GM12865 (cell line): ENCODE data around the gene ERBIN.
"Not testable (repeated sequence)": the region's sequence is repeated elsewhere in the genome, so short reads cannot be mapped to it uniquely, and the experiment has no call there.

Experiments
- DNase-seq: peaks from one replicate; pipeline ENCODE4 v3.0.0; 2010; ENCODE audit warnings: low read depth
- H3K4me3 ChIP-seq: 2 replicates; pipeline ENCODE4 v1.5.1; 2011; ENCODE audit warnings: mild to moderate bottlenecking, low read depth, low read length, control low read depth
- CTCF ChIP-seq: IDR thresholded peaks from 2 replicates; pipeline ENCODE4 v1.5.1; 2011; ENCODE audit warnings: low read length, control low read depth, low read depth, inconsistent platforms; ENCODE audit not compliant: insufficient read depth; ENCODE audit errors: missing control alignments

Gene ERBIN

GRCh38 chr5:65943771-65944170 lies 17.4 kb downstream of the ERBIN start:
- no peak for TF ChIP-seq CTCF
- H3K4me3 ChIP-seq: no peak overlapping the region
- no peak for DNase-seq

GRCh38 chr5:65946198-65946745 lies 19.9 kb downstream of the ERBIN start:
- no peak for DNase-seq
- no peak for TF ChIP-seq CTCF
- H3K4me3 ChIP-seq: no peak overlapping the region

- no peak for TF ChIP-seq CTCF
- no peak overlapping the region for H3K4me3 ChIP-seq
- no peak for DNase-seq
These were observed 21.9 kb downstream of the ERBIN start for GRCh38 chr5:65948115-65948747.

GRCh38 chr5:65951330-65951729 lies 25.0 kb downstream of the ERBIN start:
- H3K4me3 ChIP-seq: no peak overlapping the region
- TF ChIP-seq CTCF: no peak

GRCh38 chr5:65952259-65952658 lies 25.9 kb downstream of the ERBIN start:
- DNase-seq: no peak
- no peak for TF ChIP-seq CTCF

More at GRCh38 chr5:65951330-65951729, 25.0 kb downstream of the ERBIN start:
- DNase-seq: no peak

GRCh38 chr5:65954200-65954599 lies 27.8 kb downstream of the ERBIN start:
- TF ChIP-seq CTCF: no peak
- H3K4me3 ChIP-seq: no peak overlapping the region

More at GRCh38 chr5:65952259-65952658, 25.9 kb downstream of the ERBIN start:
- H3K4me3 ChIP-seq: no peak overlapping the region

GRCh38 chr5:65955746-65956145 lies 29.4 kb downstream of the ERBIN start:
- TF ChIP-seq CTCF: no peak
- no peak overlapping the region for H3K4me3 ChIP-seq
- DNase-seq: no peak

More at GRCh38 chr5:65954200-65954599, 27.8 kb downstream of the ERBIN start:
- no peak for DNase-seq

- H3K4me3 ChIP-seq, DNase-seq: not testable (repeated sequence)
These were observed 31.3 kb downstream of the ERBIN start for GRCh38 chr5:65957703-65958102.
